ENCODE results near the gene MAP3K2.

- no peak for TF ChIP-seq CTCF (IDR thresholded peaks at IDR 0.05)
- TF ChIP-seq POLR2A (IDR thresholded peaks at IDR 0.05): no peak
Measured at GRCh38 chr2:127373362-127374083, 14.3 kb downstream of the MAP3K2 start.
